ENCODE data around the gene FBXO40.

FBXO40 gene

DNA sequence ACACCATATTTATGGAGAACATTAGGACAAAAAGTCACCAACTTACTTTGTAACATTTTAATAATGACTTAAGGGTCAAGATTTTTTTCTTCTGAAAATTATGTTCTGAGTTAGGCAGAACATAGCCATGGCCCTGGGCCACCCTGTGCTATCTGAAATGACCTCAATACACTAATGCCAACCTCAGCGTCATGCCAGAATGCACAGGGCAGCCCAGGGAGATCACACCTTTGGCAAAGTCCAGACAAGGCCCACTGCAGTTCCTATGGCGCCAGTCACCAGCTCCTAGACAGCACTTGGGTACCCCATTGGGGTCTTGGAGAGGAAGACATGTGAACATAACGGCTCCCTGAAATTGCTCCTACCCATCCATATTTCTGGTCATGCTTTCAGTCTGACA lies 34.4 kb downstream of the FBXO40 start:
- no peaks in the 10 kb centered on the region for H3K9me3 ChIP-seq (ENCODE audit: low read length)
- no peak overlapping the region for H2AFZ ChIP-seq (ENCODE audit: low read length)
- no peak overlapping the region for H3K27ac ChIP-seq (ENCODE audit: low read depth, low read length, poor library complexity, severe bottlenecking)
- H3K4me1 ChIP-seq (ENCODE audit: insufficient read depth, low read length, severe bottlenecking) = no peaks in the 10 kb centered on the region
- H3K36me3 ChIP-seq (ENCODE audit: insufficient read depth, low read length) = peaks cover 42% of the 10 kb centered on the region
- no peak for TF ChIP-seq EZH2 (IDR thresholded peaks at IDR 0.05; ENCODE audit: borderline replicate concordance, low read length)
- TF ChIP-seq, protein P1, sequence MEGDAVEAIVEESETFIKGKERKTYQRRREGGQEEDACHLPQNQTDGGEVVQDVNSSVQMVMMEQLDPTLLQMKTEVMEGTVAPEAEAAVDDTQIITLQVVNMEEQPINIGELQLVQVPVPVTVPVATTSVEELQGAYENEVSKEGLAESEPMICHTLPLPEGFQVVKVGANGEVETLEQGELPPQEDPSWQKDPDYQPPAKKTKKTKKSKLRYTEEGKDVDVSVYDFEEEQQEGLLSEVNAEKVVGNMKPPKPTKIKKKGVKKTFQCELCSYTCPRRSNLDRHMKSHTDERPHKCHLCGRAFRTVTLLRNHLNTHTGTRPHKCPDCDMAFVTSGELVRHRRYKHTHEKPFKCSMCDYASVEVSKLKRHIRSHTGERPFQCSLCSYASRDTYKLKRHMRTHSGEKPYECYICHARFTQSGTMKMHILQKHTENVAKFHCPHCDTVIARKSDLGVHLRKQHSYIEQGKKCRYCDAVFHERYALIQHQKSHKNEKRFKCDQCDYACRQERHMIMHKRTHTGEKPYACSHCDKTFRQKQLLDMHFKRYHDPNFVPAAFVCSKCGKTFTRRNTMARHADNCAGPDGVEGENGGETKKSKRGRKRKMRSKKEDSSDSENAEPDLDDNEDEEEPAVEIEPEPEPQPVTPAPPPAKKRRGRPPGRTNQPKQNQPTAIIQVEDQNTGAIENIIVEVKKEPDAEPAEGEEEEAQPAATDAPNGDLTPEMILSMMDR (IDR thresholded peaks at IDR 0.05; ENCODE audit: low read length) = no peak
- no peaks in the 10 kb centered on the region for H3K9me2 ChIP-seq (ENCODE audit: low read depth, low read length)
- H4K20me1 ChIP-seq (ENCODE audit: insufficient read depth, low read length) = no peaks in the 10 kb centered on the region
- H3K79me2 ChIP-seq (ENCODE audit: insufficient read depth, low read length) = no peaks in the 10 kb centered on the region
- H3K4me3 ChIP-seq (ENCODE audit: low read depth, low read length, poor library complexity, severe bottlenecking) = no peak overlapping the region
- H3F3A ChIP-seq (ENCODE audit: insufficient read depth, low read length) = no peaks in the 10 kb centered on the region
- H3K4me2 ChIP-seq (ENCODE audit: low read length) = no peak overlapping the region
- no peaks in the 10 kb centered on the region for H3K27me3 ChIP-seq (ENCODE audit: insufficient read depth, low read length)
- H3K9ac ChIP-seq (ENCODE audit: low read length) = no peak overlapping the region

DNA sequence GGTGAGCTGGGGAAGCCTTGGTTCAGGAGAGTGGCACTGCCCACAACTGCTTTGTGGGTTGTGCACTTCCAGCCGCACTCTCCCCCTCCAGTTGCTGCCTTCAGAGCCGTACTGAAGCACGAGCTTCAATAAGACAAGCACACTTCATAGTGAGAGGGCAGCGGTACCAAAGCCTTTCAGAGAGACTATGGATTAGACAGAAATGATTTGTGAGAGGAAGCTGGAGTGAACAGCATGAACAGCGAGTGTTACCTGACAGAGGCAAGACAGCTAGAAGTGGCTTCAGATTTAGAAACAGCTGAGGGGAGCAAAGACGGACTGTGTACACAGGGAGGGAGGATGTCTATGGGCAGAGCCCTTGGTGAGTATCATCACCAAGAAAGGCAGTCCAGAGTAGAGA lies 36.4 kb downstream of the FBXO40 start:
- Histone ChIP-seq H3K9ac (ENCODE audit: low read length) (no peak overlapping the region), H3K9me3 (ENCODE audit: low read length) (no peaks in the 10 kb centered on the region), H3F3A (ENCODE audit: insufficient read depth, low read length) (no peaks in the 10 kb centered on the region), H3K27ac (ENCODE audit: low read depth, low read length, poor library complexity, severe bottlenecking) (no peak overlapping the region), H3K36me3 (ENCODE audit: insufficient read depth, low read length) (peaks cover 60% of the 10 kb centered on the region), H3K79me2 (ENCODE audit: insufficient read depth, low read length) (no peaks in the 10 kb centered on the region), H3K9me2 (ENCODE audit: low read depth, low read length) (no peaks in the 10 kb centered on the region), H2AFZ (ENCODE audit: low read length) (no peak overlapping the region), H3K27me3 (ENCODE audit: insufficient read depth, low read length) (no peaks in the 10 kb centered on the region), H4K20me1 (ENCODE audit: insufficient read depth, low read length) (no peaks in the 10 kb centered on the region), H3K4me1 (ENCODE audit: insufficient read depth, low read length, severe bottlenecking) (no peaks in the 10 kb centered on the region), H3K4me2 (ENCODE audit: low read length) (no peak overlapping the region), H3K4me3 (ENCODE audit: low read depth, low read length, poor library complexity, severe bottlenecking) (no peak overlapping the region)
- TF ChIP-seq, protein P1 (IDR thresholded peaks at IDR 0.05; ENCODE audit: low read length) = no peak
- TF ChIP-seq EZH2 (IDR thresholded peaks at IDR 0.05; ENCODE audit: borderline replicate concordance, low read length) = no peak

DNA sequence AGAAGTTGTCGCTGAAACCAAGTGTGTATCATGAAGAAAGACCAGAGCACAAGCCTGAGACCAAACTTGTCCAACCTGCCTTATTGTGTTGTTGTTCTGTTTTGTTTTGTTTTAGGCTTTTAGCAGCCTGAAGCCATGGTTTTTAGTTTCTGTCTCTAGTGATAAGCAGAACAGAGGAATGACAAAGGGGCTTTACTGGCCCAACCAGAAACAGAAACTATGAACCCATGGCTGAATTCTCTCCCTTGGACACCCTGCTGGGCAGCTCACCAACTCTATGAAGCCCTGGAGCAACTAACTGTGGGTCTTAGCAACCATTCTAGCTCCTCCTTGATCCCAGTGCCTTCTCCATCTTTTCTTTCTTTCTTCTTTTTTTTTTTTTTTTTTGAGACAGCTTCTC lies 37.2 kb downstream of the FBXO40 start:
- H3K27ac ChIP-seq (ENCODE audit: low read depth, low read length, poor library complexity, severe bottlenecking) = no peak overlapping the region
- H3K4me3 ChIP-seq (ENCODE audit: low read depth, low read length, poor library complexity, severe bottlenecking) = no peak overlapping the region
- no peak overlapping the region for H2AFZ ChIP-seq (ENCODE audit: low read length)
- no peak overlapping the region for H3K4me2 ChIP-seq (ENCODE audit: low read length)
- TF ChIP-seq EZH2 (IDR thresholded peaks at IDR 0.05; ENCODE audit: borderline replicate concordance, low read length) = no peak
- TF ChIP-seq, protein P1 (IDR thresholded peaks at IDR 0.05; ENCODE audit: low read length) = no peak
- H3K36me3 ChIP-seq (ENCODE audit: insufficient read depth, low read length) = peaks cover 67% of the 10 kb centered on the region
- no peaks in the 10 kb centered on the region for H3F3A ChIP-seq (ENCODE audit: insufficient read depth, low read length)
- H3K79me2 ChIP-seq (ENCODE audit: insufficient read depth, low read length) = no peaks in the 10 kb centered on the region
- no peaks in the 10 kb centered on the region for H3K9me3 ChIP-seq (ENCODE audit: low read length)
- no peaks in the 10 kb centered on the region for H3K4me1 ChIP-seq (ENCODE audit: insufficient read depth, low read length, severe bottlenecking)
- H3K27me3 ChIP-seq (ENCODE audit: insufficient read depth, low read length) = no peaks in the 10 kb centered on the region
- H3K9me2 ChIP-seq (ENCODE audit: low read depth, low read length) = no peaks in the 10 kb centered on the region
- H3K9ac ChIP-seq (ENCODE audit: low read length) = no peak overlapping the region
- H4K20me1 ChIP-seq (ENCODE audit: insufficient read depth, low read length) = no peaks in the 10 kb centered on the region

All from OCI-LY1 (cell line).